ENCODE measurements around the gene PDK2.

GRCh38 chr17:50137042-50137441 lies 41.9 kb downstream of the PDK2 start:
- TF ChIP-seq CTCF (IDR thresholded peaks at IDR 0.05) = no peak
- no peak for TF ChIP-seq POLR2AphosphoS5 (IDR thresholded peaks at IDR 0.05)
- TF ChIP-seq POLR2A (IDR thresholded peaks at IDR 0.05) = no peak
